NCI-H510A treated with DMSO at 0.1 percent for 48 hours (cell line): ENCODE data around the gene ITGA7.

ENCODE experiments used
- DNase-seq: peaks from one replicate; lab custom pipeline; 2025; lab: John Stamatoyannopoulos, UW

ITGA7 gene, protein sequence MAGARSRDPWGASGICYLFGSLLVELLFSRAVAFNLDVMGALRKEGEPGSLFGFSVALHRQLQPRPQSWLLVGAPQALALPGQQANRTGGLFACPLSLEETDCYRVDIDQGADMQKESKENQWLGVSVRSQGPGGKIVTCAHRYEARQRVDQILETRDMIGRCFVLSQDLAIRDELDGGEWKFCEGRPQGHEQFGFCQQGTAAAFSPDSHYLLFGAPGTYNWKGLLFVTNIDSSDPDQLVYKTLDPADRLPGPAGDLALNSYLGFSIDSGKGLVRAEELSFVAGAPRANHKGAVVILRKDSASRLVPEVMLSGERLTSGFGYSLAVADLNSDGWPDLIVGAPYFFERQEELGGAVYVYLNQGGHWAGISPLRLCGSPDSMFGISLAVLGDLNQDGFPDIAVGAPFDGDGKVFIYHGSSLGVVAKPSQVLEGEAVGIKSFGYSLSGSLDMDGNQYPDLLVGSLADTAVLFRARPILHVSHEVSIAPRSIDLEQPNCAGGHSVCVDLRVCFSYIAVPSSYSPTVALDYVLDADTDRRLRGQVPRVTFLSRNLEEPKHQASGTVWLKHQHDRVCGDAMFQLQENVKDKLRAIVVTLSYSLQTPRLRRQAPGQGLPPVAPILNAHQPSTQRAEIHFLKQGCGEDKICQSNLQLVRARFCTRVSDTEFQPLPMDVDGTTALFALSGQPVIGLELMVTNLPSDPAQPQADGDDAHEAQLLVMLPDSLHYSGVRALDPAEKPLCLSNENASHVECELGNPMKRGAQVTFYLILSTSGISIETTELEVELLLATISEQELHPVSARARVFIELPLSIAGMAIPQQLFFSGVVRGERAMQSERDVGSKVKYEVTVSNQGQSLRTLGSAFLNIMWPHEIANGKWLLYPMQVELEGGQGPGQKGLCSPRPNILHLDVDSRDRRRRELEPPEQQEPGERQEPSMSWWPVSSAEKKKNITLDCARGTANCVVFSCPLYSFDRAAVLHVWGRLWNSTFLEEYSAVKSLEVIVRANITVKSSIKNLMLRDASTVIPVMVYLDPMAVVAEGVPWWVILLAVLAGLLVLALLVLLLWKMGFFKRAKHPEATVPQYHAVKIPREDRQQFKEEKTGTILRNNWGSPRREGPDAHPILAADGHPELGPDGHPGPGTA

GRCh38 chr12:55707841-55708694 lies at the start of gene ITGA7:
Gene ITGA7 (minus strand): TSS chr12:55707904. CDS start chr12:55707682, 222 bp downstream.
- peak; percentile 80 for DNase-seq

DNA sequence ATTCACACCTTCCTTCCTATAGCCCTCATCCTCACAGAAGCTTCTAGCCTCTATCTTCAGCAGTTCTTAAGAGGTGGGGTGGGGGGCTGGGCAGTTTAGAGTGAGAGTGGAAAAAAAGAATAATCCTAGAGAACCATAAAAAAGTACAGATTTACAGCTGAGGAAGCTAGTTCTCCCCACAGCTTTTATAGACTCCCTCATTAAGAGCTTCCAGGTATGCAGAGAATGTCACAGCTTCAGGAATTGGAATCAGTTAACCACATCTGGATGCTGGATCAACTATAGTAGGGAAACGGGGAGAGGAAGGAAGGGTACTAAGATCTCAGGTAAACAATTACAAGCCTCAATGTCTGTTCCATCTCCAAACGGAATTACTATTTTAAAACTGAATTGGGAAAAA lies 47.5 kb upstream of the ITGA7 start:
- DNase-seq, result no peak

GRCh38 chr12:55748230-55748993 lies 40.7 kb upstream of the ITGA7 start:
- no peak for DNase-seq

- DNase-seq, result no peak
These were observed 39.2 kb upstream of the ITGA7 start for GRCh38 chr12:55746913-55747231.

DNA sequence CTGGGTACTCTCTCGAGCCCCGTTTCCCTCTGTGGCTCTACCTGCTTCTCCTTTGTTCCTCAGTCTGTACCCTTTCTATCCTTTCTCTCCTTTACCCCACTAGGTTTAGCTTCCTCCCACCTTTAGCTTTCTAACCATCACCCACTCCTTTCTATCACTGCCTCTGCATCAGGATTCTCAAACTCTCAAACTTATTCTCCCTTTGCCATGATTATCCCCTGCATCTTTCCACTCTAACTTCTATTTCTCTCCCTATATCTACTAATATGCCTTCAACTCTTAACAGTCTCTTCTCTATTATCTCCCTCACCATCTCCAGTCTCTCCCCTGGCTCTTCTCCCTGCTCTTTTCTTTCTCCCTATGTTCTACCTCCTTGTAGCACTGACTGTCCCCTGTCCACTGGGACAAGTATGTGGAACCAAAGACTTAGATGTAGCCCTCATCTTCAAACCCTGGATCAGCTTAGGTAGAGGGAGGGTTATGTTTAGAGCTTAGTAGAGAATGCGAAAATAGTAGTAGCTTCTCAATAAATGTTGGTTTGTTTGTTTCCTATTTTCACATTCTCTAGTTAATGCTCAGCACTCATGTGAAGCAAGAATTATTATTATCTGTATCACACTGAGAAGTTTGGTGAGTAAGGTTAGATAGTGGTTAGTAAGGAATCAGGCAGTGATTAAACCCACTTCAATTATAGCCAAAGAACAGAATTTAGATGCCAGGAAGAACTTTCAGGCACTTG lies 38.6 kb upstream of the ITGA7 start:
- no peak for DNase-seq

DNA sequence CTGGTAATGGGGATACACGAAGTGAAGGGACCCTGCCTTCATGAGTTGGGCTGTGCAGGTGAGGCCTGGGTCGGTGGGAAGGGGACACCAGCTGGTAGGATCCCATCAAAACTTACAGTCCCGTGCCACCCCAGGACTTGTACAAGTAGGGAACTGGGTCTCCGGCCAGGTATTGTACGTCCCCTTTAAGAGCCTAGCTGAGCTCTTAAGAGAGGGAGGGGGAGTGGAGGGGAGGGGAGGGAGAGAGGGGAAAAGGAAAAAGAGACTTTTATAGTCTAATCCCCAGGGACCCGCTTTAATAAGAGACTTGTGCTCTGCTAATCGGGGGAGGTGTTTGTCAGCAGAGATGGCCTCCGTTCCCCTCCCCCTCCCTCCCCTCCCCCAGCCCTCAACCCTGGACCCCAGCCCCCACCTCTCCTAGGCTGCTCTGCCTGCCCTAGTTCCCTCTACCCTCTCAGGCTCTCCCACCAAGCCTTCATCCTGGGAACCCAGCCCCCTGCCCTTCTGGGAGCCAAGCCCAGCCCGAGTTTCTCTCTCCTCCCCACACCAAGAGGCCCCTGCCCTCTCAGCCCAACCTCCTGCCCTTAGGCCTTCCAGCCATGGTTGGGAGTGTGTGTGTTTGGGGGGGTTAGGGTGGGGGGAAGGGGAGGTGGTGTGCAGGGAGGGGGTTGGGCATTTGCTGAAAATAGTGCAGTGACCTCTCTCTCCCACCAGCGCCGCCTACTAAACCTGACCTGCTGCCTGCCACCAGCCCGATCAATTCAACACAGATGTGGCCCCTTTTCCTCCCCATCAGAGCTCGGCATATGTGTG lies 37.9 kb upstream of the ITGA7 start:
- DNase-seq, result peak; percentile 28

DNA sequence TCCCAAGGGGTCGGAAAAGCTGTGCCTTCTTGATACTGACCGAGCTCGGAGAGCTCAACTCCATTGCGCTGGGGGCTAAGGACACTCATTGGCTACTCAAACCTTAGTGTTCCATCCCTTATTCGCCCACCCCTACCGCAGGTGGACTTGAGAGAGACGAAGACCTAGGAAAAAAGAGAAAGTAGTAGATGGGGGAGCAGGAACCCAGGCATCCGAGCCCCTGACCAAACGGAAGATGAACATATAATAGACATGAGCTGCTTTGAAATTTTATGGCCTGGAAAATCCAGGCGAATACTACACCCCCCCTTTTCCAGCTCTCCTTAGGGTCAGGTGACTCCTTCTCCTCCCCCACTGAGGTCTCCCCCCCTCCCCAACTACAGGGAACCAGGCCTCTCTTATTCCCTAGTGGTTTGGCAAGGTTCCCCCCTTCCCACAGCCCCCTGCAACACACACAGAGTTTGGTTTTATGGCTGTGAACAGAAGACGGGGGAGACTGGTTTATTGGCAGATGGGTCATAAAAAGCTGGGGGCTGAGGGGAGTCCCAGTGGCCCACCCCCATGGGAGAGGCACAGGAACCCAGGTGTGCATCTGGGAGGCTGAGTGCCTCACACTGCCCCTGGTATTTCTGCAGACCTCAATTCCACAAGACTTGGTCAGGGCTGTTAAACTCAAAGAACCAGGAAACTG lies 36.8 kb upstream of the ITGA7 start:
- peak; percentile 9 for DNase-seq

- DNase-seq, result peak; percentile 31
These were observed 36.0 kb upstream of the ITGA7 start for GRCh38 chr12:55743406-55744339.

- DNase-seq, result peak; percentile 81
These were observed 35.2 kb upstream of the ITGA7 start, which contains the start of gene GDF11 for GRCh38 chr12:55742719-55743405. Gene GDF11 (plus strand): TSS chr12:55743122. CDS start chr12:55743317, 195 bp downstream.

GRCh38 chr12:55741931-55742680 lies 34.4 kb upstream of the ITGA7 start:
- DNase-seq, result no peak

- DNase-seq, result no peak
These were observed 31.3 kb upstream of the ITGA7 start for GRCh38 chr12:55739025-55739378.

DNA sequence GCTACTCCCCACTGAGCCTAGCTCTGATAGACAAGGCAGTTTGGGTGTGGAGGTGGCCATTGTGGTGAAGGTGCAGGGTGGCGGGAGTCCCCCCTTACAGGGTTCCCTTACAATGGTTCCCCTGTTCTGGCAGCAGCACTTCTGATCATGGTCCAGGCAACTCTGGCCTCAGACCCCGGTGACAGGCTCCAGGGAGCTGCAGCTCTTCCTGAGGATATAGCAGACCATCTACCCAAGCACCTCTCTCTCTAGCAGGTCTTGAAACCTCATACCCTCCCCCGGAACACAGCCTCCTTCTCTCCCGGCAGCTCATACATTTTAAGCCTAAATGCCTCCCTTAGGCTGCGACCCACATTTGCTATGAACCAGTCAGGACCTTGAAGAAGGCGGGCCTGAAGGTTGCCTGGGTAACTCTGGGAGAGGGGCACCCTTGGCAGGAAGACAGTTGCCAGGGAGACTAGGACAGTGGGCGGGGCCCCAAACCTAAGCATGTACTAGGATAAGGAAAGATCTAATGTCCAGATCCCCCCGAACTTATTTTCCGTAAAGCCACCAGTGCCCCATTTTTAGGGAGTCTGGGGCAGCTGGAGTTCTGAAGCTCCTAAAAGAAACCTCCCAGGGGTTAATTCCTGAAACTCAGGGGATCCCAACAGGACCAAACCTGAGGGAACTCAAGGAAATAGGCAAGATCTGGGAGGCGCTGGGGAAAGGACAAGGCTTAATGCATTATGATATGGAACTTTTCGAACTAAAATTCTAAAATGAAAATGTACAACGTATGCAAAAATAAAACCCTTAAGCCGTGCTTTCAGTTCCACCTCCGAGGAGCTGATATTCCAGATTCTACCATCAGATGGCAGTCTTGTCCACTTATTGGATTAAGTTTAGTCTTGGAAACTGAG lies 30.7 kb upstream of the ITGA7 start:
- peak; percentile 80 for DNase-seq

GRCh38 chr12:55737581-55738122 lies 29.9 kb upstream of the ITGA7 start:
- no peak for DNase-seq

DNA sequence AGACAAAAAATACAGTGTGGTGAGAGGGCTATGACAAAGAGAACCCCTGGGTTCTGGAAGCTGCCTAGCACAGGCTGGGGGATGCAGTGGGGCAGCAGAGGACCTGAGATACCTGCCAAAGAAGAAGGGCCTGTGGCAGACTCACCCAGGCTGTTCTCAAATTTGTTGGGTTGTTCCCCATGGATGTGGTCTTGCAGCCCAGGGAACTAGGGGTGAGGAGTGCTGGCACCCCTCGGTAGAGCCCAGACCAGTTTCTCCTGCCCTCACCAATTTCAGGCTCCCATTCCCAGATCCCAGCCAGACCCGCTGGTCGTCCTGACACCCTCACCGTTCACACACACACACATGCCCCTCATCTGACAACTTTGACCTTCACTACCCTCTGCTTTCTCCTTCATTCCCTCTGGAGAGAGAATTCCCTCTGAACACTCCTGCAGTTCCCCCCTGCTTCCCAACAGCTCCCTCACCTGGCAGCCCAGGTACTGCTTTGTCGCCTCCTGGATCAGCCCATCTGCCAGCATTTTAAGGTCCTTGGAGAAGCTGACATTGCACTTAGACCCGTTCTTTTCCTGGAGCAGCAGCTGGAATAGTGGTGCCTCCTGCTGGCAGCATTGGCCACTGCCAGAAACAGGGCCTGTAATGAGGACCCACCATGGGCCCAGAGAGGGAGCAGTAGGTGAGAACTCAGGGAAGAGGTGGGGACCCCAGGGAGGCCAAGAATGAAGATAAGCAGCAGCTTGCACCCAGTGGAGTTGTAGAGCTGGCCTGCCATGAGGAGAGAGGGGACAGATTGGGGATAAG lies 29.3 kb upstream of the ITGA7 start:
- peak; percentile 82 for DNase-seq
